Body of pancreas (tissue), 4 donors: ENCODE results near the gene SIRPB2.

Source experiments
- POLR2A ChIP-seq, 3 donors: fragments of 450-650 bp; IDR thresholded peaks; one replicate each; pipeline ENCODE4 v1.6.1; 2016; ENCODE audit warnings: antibody characterized with exemption in 3 of 3, mild to moderate bottlenecking in 2 of 3
- TF ChIP-seq, protein P1 (sequence below), 7 experiments: fragments of 450-650 bp in 4 of 7; fragments of 200-600 bp in 3 of 7; sonication (generic) in 3 of 7; IDR thresholded peaks; one replicate each; pipeline ENCODE4 v1.5.1; 2016 to 2019; ENCODE audit warnings: antibody characterized with exemption in 7 of 7

GRCh38 chr20:1427457-1428054, 63.7 kb downstream of the SIRPB2 start:
- TF ChIP-seq, protein P1, sequence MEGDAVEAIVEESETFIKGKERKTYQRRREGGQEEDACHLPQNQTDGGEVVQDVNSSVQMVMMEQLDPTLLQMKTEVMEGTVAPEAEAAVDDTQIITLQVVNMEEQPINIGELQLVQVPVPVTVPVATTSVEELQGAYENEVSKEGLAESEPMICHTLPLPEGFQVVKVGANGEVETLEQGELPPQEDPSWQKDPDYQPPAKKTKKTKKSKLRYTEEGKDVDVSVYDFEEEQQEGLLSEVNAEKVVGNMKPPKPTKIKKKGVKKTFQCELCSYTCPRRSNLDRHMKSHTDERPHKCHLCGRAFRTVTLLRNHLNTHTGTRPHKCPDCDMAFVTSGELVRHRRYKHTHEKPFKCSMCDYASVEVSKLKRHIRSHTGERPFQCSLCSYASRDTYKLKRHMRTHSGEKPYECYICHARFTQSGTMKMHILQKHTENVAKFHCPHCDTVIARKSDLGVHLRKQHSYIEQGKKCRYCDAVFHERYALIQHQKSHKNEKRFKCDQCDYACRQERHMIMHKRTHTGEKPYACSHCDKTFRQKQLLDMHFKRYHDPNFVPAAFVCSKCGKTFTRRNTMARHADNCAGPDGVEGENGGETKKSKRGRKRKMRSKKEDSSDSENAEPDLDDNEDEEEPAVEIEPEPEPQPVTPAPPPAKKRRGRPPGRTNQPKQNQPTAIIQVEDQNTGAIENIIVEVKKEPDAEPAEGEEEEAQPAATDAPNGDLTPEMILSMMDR (IDR thresholded peaks at IDR 0.05), result no peak
- TF ChIP-seq POLR2A (IDR thresholded peaks at IDR 0.05), result no peak
